GM18909 (cell line): ENCODE results near the gene INTS11.

Source experiments
- ATAC-seq: cut with Tn5 transposase; IDR thresholded peaks from one replicate; pipeline ENCODE4 v1.9.1; 2021; ENCODE audit warnings: mild to moderate bottlenecking; ENCODE audit not compliant: unreplicated experiment, poor library complexity

Gene INTS11

DNA sequence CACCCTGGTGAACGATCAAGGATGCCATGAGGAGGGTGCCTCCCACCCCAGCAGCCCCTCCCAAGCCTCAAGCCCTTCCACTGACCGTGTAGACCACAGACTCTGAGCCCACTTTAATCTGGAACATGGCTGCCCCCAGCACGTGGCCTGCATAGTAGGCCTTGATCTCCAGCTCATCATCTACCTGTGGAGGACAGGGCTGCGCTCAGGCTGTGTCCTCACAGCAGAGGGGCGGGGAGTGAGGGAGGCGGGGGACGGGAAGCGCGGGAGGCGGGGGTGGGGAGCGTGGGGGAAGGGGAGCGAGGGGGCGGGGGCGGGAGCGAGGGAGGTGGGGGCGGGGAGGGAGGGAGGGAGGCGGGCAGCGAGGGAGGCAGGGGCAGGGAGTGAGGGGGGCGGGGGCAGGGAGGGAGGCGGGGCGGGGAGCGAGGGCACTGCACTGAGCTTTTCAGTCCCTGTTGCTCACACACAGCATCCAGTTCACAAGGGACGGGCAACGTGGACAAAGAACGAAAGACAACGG lies 9.0 kb downstream of the INTS11 start:
- no peak for ATAC-seq

DNA sequence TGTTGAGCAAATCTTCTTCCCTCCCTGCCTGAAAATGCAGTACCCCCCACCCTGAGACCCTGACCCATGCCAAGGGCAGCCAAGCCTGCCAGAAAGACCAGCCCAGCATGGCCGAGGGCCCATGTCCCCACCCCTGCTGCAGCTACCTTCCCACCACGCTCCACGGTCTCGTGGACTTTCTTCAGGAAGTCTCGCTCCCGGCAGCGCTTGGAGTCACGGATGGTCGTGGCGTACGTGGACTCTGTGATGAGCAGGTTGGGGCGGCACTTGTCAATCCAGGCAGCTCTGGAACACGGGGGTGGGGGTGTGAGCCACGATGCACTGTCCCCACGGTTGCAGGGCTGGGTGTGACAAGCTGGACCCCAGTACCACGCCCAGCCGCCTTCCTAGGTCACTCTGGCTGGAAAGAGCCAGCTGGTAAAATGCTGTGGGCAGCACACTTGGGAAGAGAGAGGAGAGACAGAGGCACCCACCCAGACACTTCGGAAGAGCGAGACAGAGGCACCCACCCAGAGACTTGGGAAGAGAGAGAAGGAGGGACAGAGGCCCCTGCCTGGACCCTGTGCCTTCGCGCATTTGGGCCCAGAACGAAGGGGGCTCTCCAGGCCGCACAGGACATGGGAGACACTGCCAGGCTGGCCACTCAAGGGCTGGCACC lies 9.7 kb downstream of the INTS11 start:
- no peak for ATAC-seq

DNA sequence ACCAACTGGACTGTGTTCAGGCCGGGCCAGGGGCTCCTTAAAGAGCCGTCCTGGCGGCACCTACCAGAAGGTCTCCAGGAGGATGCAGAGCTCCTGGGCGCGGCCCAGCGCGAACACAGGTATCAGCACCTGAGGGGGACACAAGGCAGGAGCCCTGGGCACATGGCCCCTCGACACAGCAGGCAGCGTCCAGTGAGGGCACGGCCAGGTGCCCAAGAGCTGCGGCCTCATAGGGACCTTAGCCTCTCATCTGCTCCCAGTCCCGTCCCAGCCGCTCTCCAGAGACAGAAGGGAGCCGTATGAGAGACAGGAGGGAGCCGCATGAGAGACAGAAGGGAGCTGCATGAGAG lies 10.2 kb downstream of the INTS11 start:
- ATAC-seq, result no peak

DNA sequence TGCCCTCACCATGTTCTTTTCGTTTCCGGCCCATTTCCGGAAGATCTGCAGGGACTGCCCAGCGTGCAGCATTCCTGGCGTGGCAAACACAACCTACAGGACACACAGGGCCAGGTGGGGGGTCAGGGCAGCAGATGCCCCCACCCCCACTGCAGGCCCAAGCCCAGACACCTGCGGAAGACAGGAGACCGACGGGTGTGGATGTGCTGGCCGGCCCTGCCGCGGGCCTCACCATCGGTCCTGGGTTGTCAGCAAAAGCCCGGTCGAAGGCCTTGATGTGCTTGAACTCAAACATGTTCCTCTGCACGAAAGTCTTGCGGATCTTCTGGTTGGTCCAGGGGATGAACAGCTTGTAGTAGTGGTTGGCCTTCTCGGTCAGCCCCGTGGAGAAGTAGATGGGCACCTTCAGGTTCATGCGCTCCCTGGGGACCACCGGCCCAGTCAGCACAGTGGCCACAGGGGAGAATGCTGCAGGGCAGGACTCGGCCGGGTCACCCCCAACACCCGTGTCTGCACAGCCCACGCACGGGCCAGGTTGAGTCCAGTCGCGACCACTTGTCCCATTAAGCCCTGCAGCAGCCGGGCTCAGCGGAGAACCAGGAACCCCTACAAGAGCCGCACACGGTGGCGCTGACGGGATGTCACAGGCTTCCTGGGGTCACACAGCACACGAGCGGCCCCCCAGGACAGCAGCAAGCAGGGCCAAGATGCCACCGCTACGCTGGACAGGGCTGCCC lies 10.8 kb downstream of the INTS11 start:
- ATAC-seq, result no peak

DNA sequence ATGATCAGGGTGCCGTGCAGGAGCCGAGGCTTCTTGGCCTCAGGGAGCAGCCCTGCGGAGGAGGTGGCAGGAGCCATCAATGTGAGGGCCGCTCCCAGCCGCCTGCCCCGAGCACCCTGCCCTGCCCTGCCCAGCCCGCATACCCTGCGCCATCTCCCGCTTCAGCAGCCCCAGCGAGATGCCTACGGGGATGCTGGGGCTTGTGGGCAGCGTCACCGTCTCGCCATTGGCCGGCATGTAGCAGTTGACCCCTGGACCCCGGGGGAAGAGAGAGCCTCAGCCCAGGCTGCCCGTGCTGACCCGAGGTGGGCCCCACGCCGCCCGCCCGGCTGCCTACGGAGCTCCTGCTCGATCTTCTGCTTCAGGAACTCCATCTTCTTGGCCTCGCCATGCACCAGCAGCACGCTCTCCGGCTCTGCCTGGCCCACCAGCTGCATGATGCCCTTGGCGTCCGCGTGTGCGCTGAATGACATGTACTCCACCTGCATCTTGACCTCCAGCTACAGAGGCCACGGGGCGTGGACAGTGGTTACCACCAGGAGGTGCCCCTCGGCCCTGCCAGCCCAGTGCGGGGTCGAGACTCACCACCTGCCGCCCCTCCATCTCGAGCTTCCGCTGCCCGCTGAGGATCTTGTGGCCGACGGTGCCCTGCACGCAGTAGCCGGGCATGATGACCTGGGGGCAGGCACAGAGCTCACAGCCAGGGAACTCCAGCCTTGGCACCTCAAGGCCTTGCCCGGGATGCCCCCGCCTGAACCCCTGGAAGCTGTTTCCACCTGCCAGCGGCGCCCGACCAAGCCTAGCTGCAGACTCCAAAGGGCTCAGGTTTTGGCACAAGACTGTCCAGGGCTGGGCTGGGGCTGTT lies 11.8 kb downstream of the INTS11 start:
- no peak for ATAC-seq

DNA sequence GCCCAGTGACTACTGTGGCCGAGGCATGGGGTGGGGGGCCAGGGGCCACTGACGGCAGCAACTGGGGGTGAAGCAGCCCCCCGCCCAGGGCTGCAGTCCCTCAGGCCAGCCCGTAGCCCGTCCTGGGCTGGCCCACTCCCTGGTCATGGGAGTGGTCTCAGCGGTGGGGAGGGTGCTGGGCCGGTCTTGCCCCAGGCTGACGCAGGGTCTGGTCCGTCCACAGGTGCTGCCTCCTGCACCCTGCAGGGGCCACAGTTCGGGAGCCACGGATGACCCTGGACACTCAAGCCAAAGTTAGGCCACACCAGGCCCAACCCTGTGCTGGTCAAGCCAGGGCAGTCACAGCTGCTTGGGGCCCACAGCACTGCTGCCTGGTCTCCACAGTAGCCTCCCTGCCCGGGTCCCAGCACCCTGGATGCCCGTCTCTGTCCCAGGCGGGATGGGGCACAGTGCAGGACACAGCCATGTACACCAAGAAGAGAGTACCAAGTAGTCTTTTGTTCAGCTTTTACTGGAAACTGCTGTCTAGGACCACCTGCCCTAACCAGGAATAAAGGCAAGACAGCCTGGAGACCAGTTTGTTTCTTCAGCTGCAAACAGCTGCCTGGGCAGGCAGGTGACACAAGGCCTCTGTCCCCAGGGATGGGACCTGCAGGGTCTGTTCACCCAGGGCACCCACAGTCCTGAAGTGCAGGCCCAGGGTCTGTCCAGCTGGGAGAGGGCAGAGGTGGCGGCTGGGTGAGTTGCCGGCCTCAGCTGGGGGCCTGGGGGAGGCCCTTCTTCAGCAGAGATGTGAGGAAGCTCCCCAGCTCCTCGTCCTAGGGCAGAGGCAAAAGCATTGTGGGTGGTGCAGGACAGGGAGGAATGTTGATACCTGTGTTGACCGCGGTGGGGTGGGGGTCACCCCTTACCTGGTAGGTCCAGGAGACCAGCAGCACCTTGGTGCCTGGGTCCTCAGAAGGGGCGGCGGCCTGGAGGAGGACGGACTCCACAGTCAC lies 13.1 kb downstream of the INTS11 start:
- no peak for ATAC-seq

DNA sequence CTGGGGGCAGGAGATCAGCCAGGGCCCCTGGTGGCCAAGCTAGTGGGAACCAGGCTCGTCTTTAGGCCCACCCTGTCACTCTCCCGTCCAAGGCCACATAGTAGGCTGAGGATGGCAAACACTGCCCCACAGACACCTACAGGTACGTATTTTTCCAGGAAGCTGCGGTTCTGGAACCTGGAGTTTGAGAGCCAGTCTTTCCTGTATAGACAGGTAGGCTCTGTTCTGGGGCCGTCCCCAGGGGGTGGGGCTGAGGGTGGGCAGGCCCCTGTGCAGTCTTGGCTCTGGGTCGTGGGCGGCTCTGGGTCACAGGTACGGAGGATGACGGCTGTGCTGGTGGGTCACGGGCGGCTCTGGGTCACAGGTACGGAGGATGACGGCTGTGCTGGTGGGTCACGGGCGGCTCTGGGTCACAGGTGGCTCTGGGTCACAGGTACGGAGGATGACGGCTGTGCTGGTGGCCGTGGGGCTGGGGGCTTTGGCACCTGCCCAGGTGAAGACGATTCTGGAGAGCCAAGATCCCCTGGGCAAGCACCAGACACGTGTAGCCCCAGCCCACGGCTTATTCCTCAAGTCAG lies 13.9 kb downstream of the INTS11 start:
- ATAC-seq, result no peak

DNA sequence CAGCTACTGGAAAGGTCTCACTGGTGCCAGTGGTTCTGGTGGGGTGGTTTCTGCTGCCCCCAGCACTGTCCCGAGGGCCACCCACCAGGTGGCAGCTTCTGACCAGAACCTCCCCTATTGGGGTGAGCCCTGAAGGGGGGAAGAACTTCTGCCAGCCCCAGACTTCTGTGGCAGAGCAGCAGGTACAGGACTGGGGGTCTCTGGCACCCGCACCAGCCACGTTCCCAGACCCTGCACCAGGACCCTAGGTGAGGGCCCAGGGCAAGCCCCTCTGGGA lies 14.4 kb downstream of the INTS11 start:
- no peak for ATAC-seq

DNA sequence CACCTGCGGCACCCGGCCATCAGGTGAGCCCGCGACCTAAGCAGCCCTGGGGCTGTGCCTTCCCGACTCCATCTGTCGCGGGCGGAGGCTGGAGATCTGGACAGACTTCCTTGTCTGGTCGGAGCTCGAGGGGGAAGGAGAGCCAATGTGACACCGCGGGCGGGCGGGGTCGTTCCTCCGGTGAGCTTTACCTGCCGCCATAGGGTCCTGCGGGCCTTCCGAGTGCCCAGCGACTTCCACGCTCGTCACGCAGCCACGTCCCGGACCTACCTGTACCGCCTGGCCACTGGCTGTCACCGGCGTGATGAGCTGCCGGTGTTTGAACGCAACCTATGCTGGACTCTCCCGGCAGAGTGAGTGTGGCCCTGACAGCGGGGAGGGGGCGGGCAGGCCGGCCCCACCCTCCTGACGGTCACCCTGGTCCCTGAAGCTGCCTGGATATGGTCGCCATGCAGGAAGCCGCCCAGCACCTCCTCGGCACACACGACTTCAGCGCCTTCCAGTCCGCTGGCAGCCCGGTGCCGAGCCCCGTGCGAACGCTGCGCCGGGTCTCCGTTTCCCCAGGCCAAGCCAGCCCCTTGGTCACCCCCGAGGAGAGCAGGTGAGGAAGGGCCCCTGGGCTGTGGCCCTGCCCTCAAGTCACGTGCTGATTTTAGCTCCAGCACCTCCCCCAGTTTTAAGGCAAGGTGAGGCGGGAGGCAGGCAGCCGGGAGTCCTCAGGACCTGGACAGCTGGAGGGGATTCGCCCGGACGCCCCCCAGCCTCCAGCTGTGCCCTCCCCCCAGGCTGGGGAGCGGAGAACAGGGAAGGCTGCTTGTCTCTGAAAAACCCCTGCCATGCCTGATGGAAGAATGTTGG lies 15.0 kb downstream of the INTS11 start:
- no peak for ATAC-seq

DNA sequence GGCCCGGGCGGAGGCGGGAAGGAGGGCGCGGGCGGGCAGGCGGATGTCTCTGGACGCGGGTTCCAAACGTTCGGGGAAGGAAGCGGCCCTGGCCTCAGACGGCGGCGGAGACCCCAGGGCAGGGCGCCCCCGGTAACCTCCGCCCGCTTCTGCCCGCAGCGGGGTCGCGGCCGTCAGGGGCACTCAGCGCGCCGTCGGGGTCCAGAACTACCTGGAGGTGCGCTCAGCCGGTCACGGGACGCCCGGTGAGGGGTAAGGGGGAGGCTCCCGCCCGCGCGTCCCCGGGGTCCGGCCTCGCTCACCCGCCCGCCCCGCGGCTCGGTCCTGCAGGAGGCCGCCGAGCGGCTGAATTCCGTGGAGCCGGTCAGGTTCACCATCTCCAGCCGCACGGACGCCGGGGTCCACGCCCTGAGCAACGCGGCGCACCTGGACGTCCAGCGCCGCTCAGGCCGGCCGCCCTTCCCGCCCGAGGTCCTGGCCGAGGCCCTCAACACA lies 15.7 kb downstream of the INTS11 start:
- ATAC-seq, result peak; percentile 2

DNA sequence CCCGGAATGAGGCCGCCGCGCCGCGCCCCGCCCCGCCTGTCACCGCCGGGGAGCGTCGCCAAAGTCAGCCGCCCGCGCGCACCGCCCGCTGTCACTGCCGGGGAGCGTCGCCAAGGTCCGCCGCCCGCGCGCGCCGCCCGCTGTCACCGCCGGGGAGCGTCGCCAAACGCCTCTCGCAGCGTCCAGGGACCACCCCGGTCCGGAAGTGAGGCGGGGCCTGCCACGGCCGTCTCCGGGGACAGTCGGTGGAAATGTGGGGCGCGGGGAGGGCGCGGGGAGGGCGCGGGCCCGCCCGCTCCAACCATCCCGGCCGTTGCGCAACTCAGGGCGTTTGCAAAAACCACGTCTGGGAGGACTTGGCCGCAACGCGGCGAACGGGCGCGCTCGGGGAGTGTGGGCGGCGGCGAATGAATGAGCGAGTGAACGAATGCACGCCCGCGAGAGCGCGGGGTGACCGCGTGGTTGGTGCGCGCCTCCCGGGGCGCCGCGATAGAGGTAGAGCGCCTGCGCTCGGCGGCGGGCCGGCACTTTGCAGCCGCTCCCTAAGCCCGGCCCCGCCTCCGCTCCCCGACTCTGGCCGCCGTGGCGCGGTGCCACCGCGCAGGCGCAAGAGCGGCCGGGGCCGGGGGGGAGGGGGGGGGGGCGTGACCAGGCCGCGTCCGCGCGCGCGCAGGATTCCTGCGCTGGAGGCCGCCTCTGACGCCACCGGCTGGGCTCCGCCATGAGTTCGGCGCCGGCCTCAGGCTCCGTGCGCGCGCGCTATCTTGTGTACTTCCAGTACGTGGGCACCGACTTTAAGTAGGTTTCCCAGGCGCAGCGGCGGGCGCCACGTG lies 16.3 kb downstream of the INTS11 start, which contains the start of the genes ACAP3 and PUSL1:
TSS of gene ACAP3 (minus strand) at position 8 of the 833 bp plus-strand sequence. CDS start 115 bp downstream, outside the sequence.
TSS of gene PUSL1 (plus strand) at position 675 of the 833 bp plus-strand sequence. CDS start at position 722, 47 bp downstream.
- peak; percentile 57 for ATAC-seq

DNA sequence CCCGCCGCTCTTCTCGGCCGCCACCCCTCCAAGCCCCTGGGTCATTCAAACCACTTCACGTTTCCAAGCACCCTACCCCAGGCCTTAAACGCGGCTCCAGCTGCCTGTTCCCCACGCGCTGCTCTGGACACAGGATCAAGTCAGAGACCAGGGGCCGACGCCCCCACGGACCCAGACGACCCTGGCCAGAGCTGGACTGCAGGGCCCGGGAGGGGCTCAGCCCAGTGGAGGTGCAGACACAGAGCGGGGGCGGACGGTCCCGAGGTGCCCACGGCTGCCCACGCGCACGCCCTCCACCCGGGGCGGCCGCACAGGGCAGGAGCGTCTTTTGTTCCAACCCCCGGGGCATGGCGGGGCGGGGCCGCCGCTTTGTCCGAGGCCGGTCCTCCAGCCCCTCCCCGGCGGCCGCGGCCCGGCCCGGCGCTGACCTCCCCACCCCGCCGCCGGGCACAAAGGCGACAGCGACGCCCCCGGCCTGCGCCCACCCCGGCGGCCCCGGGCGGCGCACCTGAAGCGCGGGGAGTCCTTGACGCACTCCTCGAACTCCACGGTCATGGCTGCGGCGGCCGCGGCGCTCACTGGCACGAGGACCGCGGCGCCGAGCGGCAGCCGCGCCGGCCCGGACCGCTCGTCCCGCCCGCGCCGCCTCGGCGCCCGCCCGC lies 17.1 kb downstream of the INTS11 start:
- peak; percentile 8 for ATAC-seq

DNA sequence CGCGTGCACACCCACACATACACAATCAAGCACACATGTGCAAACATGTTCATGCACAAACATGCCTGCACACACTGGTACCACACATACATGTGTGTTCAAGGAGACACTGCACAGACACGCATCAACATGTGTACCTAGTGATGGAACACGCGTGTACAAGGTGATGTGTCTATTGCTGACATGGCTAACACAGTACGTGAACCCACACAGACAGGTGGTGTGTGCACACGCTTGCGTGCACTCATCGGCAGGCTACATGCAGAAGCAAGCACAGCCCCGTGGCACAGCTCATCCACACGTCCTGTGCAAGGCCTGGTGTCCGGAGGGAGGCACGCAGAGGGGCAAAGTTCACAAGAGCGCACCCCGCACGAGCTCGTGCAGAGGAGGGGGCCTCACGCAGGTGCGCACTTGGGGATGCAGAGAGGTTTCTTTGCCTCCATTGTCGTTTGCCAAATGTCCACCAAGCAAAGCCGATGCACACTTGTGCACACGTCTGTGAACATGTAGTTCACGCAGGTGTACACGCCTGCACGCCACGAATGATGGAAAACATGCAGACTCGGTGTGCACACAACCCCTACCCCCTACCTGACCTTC lies 17.7 kb downstream of the INTS11 start:
- no peak for ATAC-seq

DNA sequence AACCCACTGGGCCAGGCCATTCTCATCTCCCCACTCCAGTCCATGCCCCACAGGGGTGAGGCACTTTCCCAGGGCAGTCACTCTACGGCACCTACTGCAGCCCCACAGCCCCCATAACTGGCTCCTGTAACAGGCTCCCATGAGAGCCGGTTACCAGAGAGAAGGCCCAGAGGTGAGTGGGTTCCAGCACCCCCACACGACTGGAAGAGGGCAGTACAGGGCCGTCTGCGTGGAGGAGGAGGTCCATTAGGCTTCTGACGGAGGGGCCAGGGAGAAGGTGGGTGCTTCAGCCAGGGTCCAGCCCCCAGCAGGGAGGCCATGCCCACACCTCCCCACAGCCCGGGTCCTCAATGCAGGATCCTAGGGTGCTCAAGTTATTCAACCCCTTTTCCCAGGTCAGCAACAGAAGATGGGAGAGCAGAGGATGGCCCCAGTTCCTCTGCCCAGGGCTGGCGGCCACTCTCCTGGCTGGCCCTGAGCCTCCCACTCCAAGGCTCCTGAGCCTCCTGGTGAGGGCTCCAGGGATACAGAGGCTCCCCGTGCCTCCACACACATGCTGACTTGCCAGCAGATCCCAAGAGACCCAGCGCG lies 18.3 kb downstream of the INTS11 start:
- ATAC-seq, result no peak

DNA sequence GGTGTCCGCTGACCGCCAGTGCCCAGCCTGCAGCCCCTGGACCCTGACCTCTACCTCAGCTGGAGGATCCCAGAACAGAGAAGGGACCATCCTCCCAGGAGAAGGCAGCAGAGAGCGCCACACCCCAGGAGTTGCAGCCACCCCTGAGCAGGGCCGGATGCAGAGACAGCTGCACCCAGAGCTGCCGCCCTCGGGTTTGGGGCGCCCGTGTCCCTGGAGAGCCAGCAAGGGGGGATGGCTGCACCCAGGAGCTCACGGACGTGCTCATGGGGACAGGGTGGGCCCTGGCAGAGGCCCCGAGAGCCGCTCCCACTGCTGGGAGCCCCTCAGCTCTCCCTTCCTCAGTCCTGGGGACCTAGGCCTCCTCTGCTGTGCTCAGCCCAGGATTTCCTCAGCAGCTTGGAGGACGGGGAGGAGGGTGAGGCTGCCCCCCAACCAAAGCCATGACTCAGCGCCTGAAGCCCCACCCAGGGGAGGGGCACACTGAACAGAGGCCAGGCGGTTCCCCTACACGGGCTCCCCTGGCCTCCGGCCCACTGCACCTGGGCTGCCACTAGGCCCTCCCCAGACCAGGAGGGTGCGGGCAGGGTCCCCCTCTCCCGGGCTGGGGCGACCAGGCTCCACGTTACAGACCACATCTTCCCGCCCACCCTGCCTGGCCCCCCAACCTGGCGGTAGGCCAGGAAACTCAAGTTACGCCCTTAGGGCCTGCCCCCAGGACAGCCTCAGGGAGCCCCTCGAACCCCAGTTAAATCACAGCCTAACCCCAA lies 19.0 kb downstream of the INTS11 start:
- ATAC-seq, result no peak
